ENCODE measurements around the gene EEFSEC. TPM values are rescaled to one million over a fixed set of nuclear protein-coding genes. Genes with fewer than 3 reads are reported as not detected.
A peak's percentile ranks its signal among the peaks of the same experiment; 100 is the strongest.

EEFSEC gene
- total RNA-seq, 1 experiment from 2014 or later = 9.5 TPM

- Mint-ChIP-seq H3K36me3 (ENCODE audit: insufficient read depth in 1 of 3, low read depth in 3 of 3) (no peaks in the 10 kb centered on the region), H3K4me3 (no peak overlapping the region), H3K9me3 (no peaks in the 10 kb centered on the region), H3K27me3 (ENCODE audit: low read depth) (no peaks in the 10 kb centered on the region; the same call in 1 of the 2 replicates), H3K27ac (peak overlapping the region in 1 of 3 experiments; percentile 46; a peak in 1 of 7 replicates), H3K4me1 (peaks cover 12 to 34% of the 10 kb centered on the region in 2 experiments)
- Histone ChIP-seq H3K14ac (ENCODE audit: insufficient read depth, low read length) (no peak overlapping the region), H4K91ac (ENCODE audit: insufficient read length, low read depth, low read length) (no peak overlapping the region), H4K5ac (ENCODE audit: insufficient read length, low read depth, low read length) (no peak overlapping the region), H4K20me1 (ENCODE audit: control insufficient read depth, insufficient read depth, insufficient read length) (no peaks in the 10 kb centered on the region), H3K9ac (ENCODE audit: extremely low read depth, insufficient read length, low read length) (no peak overlapping the region), H3K79me2 (ENCODE audit: insufficient read depth, low read length) (no peaks in the 10 kb centered on the region), H3K23me2 (ENCODE audit: insufficient read length, low read depth, low read length, poor library complexity, severe bottlenecking) (no peaks in the 10 kb centered on the region), H3K4me1 (ENCODE audit: insufficient read depth, low read length) (no peaks in the 10 kb centered on the region; the same call in 1 of the 2 replicates), H3K4ac (ENCODE audit: low read depth, low read length) (no peak overlapping the region), H2BK20ac (ENCODE audit: low read depth, low read length, poor library complexity, severe bottlenecking) (no peak overlapping the region), H2BK12ac (ENCODE audit: insufficient read length, low read depth, low read length) (no peak overlapping the region), H2AK5ac (ENCODE audit: insufficient read length, low read length) (no peak overlapping the region), H4K8ac (replicated peaks; ENCODE audit: insufficient read length, low read depth, low read length) (no peak overlapping the region), H3K56ac (ENCODE audit: insufficient read length, low read depth, low read length) (no peak overlapping the region), H2BK5ac (ENCODE audit: insufficient read length, low read length) (no peak overlapping the region), H2BK15ac (ENCODE audit: low read depth, low read length) (no peak overlapping the region), H2BK120ac (ENCODE audit: low read depth, low read length, poor library complexity, severe bottlenecking) (no peak overlapping the region), H2AFZ (ENCODE audit: low read length) (no peak overlapping the region), H3K27ac (ENCODE audit: insufficient read length, low read depth, low read length) (no peak overlapping the region), H3T11ph (ENCODE audit: low read length) (no peak overlapping the region), H3K27me3 (ENCODE audit: insufficient read depth, low read length) (no peaks in the 10 kb centered on the region), H3K79me1 (ENCODE audit: insufficient read depth, low read depth, low read length, poor library complexity, severe bottlenecking) (no peaks in the 10 kb centered on the region), H3K23ac (ENCODE audit: insufficient read length, low read depth, low read length) (no peak overlapping the region), H3K4me2 (ENCODE audit: insufficient read depth, insufficient read length, low read length) (no peak overlapping the region), H3K9me3 (ENCODE audit: control insufficient read depth, low read depth, low read length) (no peaks in the 10 kb centered on the region), H3K18ac (ENCODE audit: insufficient read length, low read depth, low read length) (no peak overlapping the region)
- no peak for DNase-seq
- WGBS (ENCODE audit: extremely low coverage, insufficient read length, low lambda C conversion rate) = no CpG with 5 or more reads among the region's 7 CpGs
- no peak for TF ChIP-seq CTCF (conservative IDR thresholded peaks at IDR 0.05)
These were observed 254.0 kb downstream of the EEFSEC start for GRCh38 chr3:128407247-128407646.
